Measurements from ENCODE around the gene DCUN1D3. TPM values are rescaled to one million over a fixed set of nuclear protein-coding genes. Genes with fewer than 3 reads are reported as not detected.
"Not testable (repeated sequence)": the region's sequence is repeated elsewhere in the genome, so short reads cannot be mapped to it uniquely, and the experiment has no call there.

DCUN1D3 gene
- total RNA-seq, 1 donor from 2014 or later, result 18.8 TPM

DNA sequence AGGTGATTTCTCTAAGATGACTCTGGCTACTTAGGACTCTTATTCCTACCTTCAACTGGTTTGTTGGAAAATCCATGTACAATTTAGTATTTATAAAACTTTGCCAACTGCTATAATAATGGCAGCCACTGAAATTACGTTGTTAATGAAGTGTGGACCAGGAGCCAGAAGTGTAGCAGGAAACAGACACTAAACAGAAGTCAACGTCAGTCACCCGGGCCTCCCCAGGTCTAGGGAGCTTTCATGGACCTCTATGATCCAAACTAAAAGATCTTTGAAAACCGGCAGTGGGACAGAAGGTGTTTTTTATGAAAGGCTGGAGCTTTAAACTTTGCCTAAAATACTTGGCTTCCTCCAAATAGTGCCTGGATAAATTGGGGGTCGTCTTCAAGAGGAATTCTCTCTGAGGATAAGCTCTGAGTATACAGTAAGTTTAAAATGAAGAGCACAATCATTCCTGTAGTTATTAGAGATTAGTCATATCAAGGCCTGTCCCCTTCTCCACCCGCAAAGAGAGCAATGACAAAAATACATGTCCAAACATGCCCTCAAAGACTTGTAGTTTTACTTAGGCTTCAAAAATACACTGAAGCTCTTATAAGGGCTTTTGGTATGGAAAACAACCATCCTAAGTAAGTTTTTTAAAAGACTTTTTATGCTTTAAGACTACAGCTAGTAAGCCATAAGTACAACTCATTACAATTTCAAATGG is 34.6 kb downstream of the DCUN1D3 start:
- DNase-seq (ENCODE audit: low read depth), result peak; percentile 77

DNA sequence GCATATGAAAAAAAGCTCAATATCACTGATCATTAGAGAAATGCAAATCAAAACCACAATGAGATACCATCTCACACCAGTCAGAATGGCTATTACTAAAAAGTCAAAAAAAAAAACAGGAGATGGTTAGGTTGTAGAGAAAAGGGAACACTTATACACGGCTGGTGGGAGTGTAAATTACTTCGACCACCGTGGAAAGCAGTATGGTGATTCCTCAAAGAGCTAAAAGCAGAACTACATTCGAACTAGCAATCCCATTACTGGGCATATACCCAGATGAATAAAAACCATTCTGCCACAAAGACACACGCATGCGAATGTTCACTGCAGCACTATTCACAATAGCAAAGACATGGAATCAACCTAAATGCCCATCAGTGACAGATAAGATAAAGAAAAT is 35.8 kb downstream of the DCUN1D3 start:
- DNase-seq (ENCODE audit: low read depth), result not testable (repeated sequence)

DNA sequence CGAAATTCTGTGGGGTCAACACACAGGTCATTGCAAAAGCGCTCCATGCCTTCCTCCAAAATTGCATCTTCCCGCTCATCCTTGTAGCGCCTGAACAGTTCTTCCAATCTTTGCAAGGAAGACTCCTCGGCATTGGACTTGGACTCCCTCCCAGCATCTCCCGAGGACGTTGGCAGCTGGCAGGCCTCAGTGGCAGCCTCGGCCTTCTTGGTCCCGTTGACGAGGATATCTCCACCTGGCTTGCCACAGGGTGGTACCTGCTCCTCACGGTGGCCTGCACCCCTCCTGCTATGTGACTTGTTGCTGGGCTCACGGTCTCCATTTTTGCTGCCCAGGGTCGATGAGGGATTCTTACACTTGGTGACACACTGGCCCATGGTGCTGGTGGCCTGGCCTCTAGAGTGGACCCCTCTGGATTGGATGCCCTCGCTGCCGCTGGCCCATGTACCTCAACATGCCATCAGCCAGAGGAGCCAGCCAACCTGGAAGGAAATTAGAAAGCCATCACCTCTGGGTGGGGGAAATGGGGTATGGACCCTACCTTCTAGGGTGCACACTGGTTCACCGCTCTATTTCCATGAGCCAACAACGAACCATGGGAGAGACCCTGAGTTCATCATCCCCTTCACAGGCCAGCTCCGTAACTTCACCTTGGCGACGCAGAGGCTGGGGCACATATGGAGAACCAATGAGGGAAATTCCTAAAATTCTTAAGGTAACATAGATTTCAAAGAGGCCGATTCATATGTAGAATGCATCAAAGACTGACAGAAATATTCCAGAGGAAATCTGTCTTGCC is 37.8 kb downstream of the DCUN1D3 start:
- no peak for DNase-seq (ENCODE audit: low read depth)

DNA sequence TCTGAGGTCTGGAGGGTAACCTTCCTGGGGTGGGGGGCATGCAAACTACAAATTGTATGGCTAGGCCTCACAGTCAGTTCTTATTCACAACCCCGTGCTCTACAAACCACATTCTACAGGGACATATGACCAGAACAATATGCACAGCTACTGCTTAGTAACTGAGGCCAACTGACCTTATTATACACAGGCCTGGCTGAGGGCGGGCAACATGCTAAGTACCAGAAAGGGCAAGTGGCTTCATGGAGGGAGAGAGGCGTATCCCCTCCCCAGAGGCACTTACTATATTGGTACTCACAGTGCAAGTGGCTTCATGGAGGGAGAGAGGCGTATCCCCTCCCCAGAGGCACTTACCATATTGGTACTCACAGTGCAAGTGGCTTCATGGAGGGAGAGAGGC is 39.2 kb downstream of the DCUN1D3 start:
- not testable (repeated sequence) for DNase-seq (ENCODE audit: low read depth)

DNA sequence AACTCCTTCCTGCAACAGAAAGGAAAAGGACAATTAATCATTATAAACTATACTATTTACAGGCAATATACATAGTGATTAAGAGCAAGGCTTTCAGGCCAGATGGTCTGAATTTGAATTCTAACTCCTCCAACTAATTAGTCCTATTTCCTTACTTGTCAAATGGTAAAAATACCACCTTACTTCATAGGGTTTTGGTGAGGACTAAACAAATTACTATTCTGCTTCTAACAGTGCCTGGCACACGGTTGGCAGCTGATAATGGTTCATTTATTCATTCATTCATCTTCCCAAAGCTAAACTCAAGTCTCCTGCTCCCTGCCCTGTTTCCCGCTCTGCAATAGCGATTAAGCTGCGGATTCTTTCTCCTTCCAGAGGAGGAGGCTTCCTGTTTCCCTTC is 39.8 kb downstream of the DCUN1D3 start:
- no peak for DNase-seq (ENCODE audit: low read depth)

DNA sequence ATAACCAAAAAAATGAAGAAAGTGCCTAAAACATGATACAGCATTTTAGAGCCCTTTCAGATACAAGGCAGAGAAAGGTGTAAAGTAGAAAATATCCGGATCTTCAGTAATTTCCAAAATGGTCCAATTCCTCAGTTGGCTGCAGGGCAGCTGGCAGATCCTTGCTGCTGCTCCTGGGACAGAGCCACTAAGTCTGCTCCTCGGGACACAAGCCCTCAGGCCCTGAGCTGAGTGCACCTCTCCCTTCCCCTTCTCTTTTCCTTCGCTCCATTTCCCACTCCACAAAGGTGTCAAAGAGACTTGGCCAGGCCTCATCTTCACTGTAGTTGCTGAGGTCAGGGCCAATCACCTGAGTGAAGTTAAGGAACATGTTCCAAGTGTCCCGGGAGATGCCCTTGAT is 40.5 kb downstream of the DCUN1D3 start:
- no peak for DNase-seq (ENCODE audit: low read depth)

DNA sequence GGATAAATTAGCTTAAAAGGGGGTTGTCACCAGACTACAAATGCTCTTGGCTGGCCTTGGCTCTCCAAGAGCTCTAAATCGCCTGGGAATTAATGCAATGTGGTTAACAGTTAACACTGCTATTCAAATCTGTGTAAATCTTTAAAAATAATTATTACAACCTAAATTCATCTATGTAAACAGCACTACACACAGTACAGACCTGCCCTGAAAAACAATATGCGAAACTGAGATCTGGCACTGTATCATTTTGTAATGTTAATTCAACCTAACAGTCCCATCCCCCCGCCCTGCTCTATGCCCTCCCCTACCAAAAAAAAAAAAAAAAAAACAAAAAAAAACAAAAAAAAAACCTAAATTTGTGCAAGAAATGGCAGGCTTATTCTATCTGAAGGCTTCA is 40.9 kb downstream of the DCUN1D3 start:
- DNase-seq (ENCODE audit: low read depth), result no peak

DNA sequence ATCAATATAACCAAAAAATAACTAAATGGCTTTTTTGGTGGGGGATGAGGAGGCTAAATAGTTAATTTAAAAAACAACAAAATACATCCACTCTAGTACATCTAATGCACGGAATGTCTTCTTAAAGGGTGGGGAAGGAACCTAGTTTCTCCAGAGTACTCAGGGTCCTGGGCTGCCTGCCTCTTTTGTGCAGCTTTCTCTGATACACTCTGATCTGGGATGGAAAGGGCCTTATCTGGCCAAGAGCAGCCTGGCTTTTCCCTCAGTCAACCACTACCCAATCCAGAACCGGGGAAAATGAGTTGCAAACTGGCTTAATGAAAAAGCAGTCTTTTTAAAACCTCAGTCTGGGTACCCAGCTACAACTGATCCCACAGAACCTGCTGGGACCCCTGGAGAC is 42.9 kb downstream of the DCUN1D3 start:
- no peak for DNase-seq (ENCODE audit: low read depth)

DNA sequence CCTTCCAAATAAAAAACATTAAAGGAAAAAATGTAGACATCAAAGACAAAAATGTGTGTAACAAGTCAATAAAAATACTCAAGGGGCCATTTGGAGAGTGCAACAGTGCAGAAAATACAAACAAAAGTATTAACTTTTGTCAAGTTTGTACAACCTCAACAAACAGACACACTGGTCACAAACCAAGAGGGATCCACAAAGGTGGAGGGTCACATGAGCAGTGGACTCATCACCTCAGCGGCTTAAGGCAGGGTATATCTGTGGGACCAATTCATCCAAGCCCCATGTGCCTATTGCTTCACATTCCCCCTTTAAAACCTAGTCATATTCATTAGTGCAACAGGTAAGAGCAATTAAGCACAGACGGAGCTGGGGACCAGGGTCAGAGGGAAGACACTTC is 45.2 kb downstream of the DCUN1D3 start:
- DNase-seq (ENCODE audit: low read depth), result no peak

DNA sequence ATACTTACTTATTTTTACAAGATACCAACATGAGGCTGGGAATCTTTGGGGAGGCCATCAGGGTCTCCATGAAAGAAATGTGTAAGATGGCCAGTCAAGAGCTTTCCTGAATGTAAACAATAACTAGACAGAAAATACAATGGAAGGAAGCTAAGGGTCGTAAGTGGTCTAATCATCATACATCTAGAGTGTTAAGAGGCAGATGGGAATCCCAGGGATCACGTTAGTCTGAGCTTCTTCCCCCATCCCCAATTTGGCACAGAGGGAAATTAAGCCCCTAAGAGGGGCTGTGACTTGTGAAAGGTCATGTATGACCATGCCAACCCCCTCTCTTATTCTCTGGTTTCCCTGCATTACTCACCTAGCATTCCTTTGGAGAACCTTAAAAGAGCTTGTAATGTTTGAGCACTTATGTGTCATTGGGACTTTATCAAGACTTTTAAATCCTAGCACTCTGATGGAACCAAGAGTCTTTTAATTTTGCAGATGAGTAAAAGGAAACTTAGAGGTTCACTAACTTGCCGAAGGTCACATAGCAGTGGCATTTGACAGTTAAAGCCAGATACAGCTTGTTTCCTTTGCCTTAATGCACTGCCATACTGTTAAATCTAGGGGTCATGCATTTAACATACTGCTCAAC is 46.1 kb downstream of the DCUN1D3 start:
- no peak for DNase-seq (ENCODE audit: low read depth)

DNA sequence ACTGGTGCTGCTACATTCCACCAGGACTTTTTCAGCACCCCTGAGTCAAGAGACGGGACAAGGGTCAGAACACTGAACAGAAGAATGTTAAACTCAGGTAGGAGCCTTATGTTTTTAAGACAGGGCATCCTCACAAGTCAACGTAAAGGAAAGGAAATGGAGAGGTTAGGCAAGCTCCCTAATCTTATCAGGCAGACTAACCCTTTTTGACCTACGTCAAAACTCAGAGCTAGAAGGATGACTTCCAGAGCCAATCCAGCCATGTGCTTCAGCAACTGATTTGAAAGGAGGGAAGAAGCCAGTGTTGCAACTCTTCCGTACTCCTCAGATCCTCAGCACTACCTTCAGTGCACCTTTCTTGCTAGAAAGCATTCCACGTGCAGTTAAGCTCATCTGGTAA is 47.0 kb downstream of the DCUN1D3 start:
- no peak for DNase-seq (ENCODE audit: low read depth)

DNA sequence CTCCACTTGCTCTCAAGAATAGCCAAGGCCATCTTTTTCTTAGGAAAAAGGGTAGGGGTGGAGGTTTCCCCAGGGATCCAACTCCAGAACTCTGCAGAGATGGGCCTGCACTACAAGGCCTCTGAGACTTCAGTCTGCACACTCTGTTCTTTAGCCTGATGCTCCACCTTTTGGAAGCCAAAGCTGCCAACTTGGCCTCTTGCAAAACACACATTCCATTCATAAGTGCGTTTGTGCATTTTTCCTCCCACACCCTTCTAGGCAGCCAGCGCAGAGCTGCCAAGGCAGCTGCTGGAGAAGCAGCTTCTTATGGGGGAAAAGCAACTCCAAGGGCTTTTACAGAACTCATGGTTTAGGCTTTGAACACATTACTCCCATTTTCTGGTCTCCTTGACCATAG is 48.6 kb downstream of the DCUN1D3 start:
- peak; percentile 88 for DNase-seq (ENCODE audit: low read depth)

DNA sequence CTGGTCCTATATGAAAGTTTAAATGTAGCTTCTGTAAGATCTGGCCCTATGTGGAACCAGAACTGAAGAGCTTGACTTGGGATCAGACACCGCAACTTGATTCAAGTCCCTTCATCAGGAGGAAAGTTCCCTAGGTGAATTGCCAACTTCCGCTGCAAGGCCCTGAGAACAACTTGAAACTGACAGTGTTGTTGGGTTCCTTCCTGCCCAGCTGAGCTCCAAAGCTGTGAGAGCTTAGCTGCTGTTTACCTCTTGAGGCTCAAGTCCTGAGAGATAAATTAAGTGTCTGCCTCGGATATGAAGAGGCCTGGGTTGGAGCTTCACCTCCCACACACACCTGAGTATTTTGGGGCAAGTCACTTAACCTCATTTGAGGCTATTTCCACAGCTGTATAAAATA is 49.2 kb downstream of the DCUN1D3 start:
- DNase-seq (ENCODE audit: low read depth), result no peak

DNA sequence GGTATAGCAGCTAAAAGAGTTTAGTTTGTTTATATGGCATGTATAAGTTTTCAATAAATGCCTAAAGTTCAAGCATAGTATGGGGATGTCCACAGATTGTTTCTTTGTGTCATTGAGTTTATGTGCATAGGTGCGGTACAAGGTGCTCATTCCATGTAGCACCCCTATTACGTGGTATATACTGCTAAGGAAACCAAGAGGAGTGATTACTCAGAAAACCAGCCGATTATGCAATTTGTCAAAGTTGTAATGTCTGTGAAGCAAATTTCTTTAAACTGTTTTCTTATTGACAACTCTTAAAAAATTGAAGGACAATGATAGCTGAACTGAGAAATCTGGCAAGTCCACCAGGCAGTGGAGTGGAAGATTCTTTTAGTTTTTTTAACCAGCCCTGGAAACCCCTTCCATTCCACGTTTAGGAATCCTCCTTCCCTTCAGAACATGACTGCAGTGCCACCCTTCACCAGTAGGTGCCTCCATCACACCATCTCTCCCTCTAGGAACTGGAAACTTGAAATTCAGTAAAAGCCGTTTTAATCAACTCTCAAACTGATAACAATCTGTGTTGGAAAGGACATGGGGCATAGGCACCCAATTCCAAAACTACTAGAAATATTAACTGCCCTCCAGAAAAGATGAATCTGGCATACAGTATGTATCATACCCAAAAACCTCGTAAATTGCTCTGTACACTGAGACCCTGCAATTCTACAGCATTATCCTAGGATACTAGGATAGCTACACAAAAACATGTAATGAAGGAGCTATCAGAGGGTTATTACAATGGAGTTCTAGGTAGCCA is 50.4 kb downstream of the DCUN1D3 start:
- peak; percentile 80 for DNase-seq (ENCODE audit: low read depth)

DNA sequence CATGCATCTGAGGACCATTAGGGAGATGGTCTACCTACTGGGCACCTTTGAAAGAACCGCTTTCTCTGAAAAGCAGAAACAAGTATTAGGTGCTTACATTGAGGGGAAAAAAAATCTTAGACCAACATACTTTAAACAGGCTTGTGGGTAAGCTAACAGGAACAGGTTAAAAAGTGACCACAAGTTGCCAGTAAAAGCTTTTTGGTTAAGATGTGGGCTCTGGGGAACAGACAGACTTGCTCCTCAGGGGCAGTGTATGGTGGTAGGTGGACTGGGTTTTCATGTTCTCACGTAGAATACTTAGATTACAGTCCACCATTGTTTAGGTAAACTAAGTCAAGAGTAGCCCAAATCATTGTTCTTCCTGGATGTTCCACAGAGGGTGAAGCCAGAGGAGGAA is 52.6 kb downstream of the DCUN1D3 start:
- no peak for DNase-seq (ENCODE audit: low read depth)

DNA sequence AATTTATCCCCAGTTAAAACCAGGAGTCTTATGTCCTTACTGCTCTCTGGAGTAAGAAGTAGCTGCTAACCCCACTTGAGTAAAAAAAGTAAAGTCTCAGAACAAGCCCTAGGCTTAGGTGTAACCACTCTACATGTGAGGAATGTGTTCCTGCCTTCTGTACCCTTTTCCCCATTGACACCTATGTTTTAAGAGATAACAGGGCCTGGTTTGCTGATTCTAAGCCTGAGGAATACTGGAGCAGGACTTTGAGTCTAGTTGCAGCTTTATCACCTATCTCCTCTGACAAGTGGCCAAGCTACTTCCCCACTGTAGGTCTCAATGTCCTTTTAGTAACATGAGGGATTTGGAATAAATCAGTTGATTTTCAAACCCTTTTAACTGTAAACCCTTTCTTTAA is 53.6 kb downstream of the DCUN1D3 start:
- no peak for DNase-seq (ENCODE audit: low read depth)

DNA sequence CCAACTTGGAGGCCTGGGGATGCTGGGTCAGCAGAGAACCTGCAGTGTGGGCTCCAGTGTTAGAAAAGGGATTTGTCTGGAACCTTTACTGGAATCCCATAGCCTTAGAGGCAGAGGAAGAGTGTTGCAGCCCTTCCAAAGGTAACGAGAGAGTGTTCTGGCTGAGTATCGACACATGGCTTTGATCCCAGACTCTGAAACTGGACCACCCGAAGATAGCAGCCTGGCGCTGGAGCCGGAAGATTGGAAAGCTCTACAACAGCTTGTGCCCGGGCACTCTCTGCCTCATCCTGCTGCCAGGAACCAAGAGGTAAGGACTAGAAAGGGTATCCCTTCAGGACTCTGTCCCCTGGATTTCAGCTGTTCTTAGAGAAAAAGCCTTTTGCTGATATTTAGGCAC is 54.1 kb downstream of the DCUN1D3 start:
- DNase-seq (ENCODE audit: low read depth), result no peak

DNA sequence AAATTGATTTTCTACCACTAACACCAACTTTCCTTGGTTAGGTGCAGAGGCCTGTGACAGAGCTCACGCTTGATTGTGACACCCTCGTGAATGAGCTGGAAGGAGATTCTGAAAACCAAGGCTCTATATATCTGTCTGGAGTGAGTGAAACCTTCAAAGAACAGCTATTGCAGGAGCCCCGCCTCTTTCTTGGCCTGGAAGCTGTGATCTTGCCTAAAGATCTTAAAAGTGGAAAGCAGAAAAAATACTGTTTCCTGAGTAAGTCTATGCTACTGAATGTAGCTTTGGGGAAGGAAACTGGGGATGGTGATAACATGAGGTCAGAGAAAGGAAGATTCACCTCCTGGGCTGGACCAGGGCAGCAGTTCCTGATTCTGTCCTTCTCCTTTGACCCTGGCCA is 55.6 kb downstream of the DCUN1D3 start:
- no peak for DNase-seq (ENCODE audit: low read depth)

DNA sequence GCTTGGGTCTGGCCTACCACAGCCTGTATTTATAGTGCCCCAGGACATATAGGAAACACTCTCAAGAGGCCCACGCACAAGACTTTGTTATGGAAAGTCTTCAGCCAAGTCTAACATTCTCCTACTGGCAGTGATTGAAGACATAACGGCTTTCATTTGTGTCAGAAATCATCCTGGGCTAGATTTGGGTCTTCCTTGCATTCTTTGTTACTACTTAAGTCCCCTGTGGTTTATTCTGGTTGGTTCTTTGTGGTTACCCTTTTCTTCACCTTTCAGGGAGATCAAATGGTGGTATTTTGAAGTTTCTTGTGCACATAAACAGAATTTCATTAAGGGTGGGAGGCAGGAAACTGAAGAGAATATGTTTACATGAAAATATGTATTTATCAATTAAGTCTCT is 56.1 kb downstream of the DCUN1D3 start:
- no peak for DNase-seq (ENCODE audit: low read depth)

DNA sequence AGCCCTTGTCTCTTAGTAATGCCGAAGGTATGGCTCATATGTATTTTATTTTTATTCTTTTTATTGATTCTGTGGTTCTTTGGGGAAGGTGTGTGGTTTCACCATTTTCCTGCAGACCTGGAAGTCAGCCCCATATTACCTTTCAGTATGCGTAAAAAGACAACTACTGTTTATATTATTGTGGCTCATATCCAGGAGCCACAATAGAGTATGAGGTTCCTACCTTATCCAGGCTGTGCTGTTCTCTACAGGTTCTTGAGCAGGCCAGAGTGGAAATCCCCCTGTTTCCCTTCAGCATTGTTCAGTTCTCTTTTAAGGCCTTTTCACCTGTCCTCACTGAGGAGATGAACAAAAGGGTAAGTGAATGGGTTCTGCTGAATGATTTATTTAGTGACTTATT is 60.7 kb downstream of the DCUN1D3 start:
- DNase-seq (ENCODE audit: low read depth), result no peak

DNA sequence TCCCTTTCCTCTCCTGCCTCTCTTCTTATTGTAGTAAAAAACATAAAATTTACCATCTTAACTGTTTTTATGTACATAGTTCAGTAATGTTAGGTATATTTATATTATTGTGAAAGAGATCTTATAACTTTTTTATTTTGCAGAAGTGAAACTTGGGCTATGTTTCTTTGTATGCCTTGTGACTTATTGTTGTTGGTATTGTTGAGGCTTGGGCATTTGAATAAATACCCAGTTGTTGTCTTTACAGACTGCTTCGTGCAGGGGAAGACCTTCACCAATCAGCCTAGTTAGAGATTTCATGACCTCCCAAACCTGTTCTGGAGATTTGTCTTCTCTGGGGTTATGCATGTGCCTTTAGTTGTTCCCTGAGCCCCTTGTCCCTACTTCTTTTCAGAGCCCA is 61.9 kb downstream of the DCUN1D3 start:
- no peak for DNase-seq (ENCODE audit: low read depth)

DNA sequence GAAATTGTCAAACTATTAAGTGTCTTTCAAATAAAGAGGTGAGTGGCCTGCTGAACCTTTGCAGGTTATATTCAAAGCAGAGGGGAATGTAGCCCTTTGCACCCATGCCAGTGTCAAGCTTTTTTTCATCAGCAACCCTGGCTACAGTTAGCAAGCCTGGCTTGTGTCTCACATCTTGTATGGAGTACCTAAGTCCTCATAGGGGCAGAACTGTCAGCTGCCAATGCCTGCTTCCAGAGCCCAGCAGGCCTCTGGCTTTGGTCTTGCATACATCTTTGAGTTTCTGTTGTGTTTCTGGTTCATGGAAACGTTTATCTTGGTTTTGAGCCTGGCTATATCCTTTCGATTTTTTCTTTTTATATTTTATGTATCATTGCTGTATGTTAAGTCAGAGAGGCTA is 67.1 kb downstream of the DCUN1D3 start:
- DNase-seq (ENCODE audit: low read depth), result no peak

Data from myocyte (in vitro differentiated cells).